ENCODE measurements around the gene RGSL1.
A peak's percentile ranks its signal among the peaks of the same experiment; 100 is the strongest.

Gene RGSL1

GRCh38 chr1:182408435-182409075, 41.4 kb upstream of the RGSL1 start:
- Histone ChIP-seq H2BK120ac (ENCODE audit: low read depth, low read length) (no peak overlapping the region), H3K27ac (ENCODE audit: low read depth, low read length) (no peak overlapping the region), H3K4ac (ENCODE audit: low read depth, low read length) (no peak overlapping the region), H3K79me1 (ENCODE audit: low read length) (no peaks in the 10 kb centered on the region), H3K9ac (ENCODE audit: low read length) (no peak overlapping the region), H3K18ac (ENCODE audit: low read length) (no peak overlapping the region), H2AK5ac (ENCODE audit: low read length) (no peak overlapping the region), H2BK15ac (replicated peaks; ENCODE audit: low read depth) (no peak overlapping the region), H3K4me3 (ENCODE audit: low read length) (no peak overlapping the region), H3K23ac (ENCODE audit: low read length) (no peak overlapping the region), H4K5ac (ENCODE audit: low read length) (no peak overlapping the region), H3K27me3 (ENCODE audit: insufficient read depth, low read length, poor library complexity) (no peaks in the 10 kb centered on the region), H4K8ac (ENCODE audit: low read depth, low read length) (no peak overlapping the region), H3K79me2 (ENCODE audit: control insufficient read depth, insufficient read depth, low read length) (no peaks in the 10 kb centered on the region), H3K56ac (ENCODE audit: low read length) (no peak overlapping the region), H3K36me3 (ENCODE audit: control insufficient read depth, insufficient read depth, low read length) (no peaks in the 10 kb centered on the region), H2BK5ac (ENCODE audit: low read length) (no peak overlapping the region), H3K4me1 (ENCODE audit: control insufficient read depth, low read depth, low read length) (no peaks in the 10 kb centered on the region), H3K4me2 (ENCODE audit: low read length) (no peak overlapping the region)
- DNase-seq: peak; percentile 38
- no CpG with 5 or more reads among the region's 3 CpGs for WGBS (ENCODE audit: extremely low coverage, insufficient coverage, low lambda C conversion rate)

DNA sequence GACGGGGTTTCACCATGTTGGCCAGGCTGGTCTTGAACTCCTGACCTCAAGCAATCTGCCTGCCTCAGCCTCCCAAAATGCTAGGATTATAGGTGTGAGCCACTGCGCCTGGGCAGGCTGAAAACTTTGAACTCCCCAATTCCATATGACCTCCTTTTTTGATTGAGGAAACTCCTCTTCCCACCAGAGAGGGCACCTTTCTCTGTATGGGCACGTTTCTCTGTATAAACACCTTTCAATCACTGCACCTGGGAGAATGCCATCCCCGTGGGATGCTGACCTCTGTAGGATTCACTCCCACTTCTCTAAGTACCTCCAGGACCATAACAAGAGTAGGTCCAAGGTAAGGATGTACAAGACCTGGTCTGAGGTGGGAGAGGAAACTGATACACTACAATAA, 39.8 kb upstream of the RGSL1 start:
- no peaks in the 10 kb centered on the region for H3K4me1 ChIP-seq (ENCODE audit: control insufficient read depth, low read depth, low read length)
- no peak overlapping the region for H3K23ac ChIP-seq (ENCODE audit: low read length)
- H3K27ac ChIP-seq (ENCODE audit: low read depth, low read length): no peak overlapping the region
- DNase-seq: no peak
- H3K56ac ChIP-seq (ENCODE audit: low read length): no peak overlapping the region
- no peak overlapping the region for H3K18ac ChIP-seq (ENCODE audit: low read length)
- H4K5ac ChIP-seq (ENCODE audit: low read length): no peak overlapping the region
- WGBS (ENCODE audit: extremely low coverage, insufficient coverage, low lambda C conversion rate): no CpG with 5 or more reads among the region's 4 CpGs
- H4K8ac ChIP-seq (ENCODE audit: low read depth, low read length): no peak overlapping the region
- H2BK15ac ChIP-seq (replicated peaks; ENCODE audit: low read depth): no peak overlapping the region
- H3K4me3 ChIP-seq (ENCODE audit: low read length): no peak overlapping the region
- H3K9ac ChIP-seq (ENCODE audit: low read length): no peak overlapping the region
- no peak overlapping the region for H3K4me2 ChIP-seq (ENCODE audit: low read length)
- H3K79me1 ChIP-seq (ENCODE audit: low read length): no peaks in the 10 kb centered on the region
- no peaks in the 10 kb centered on the region for H3K27me3 ChIP-seq (ENCODE audit: insufficient read depth, low read length, poor library complexity)
- no peak overlapping the region for H2BK5ac ChIP-seq (ENCODE audit: low read length)
- no peak overlapping the region for H3K4ac ChIP-seq (ENCODE audit: low read depth, low read length)
- H2BK120ac ChIP-seq (ENCODE audit: low read depth, low read length): no peak overlapping the region
- H3K36me3 ChIP-seq (ENCODE audit: control insufficient read depth, insufficient read depth, low read length): no peaks in the 10 kb centered on the region
- no peaks in the 10 kb centered on the region for H3K79me2 ChIP-seq (ENCODE audit: control insufficient read depth, insufficient read depth, low read length)
- H2AK5ac ChIP-seq (ENCODE audit: low read length): no peak overlapping the region

GRCh38 chr1:182410620-182411273, 39.2 kb upstream of the RGSL1 start:
- Histone ChIP-seq H3K18ac (ENCODE audit: low read length) (no peak overlapping the region), H3K4me3 (ENCODE audit: low read length) (no peak overlapping the region), H3K4me2 (ENCODE audit: low read length) (no peak overlapping the region), H3K4ac (ENCODE audit: low read depth, low read length) (no peak overlapping the region), H3K4me1 (ENCODE audit: control insufficient read depth, low read depth, low read length) (no peaks in the 10 kb centered on the region), H3K79me1 (ENCODE audit: low read length) (no peaks in the 10 kb centered on the region), H3K27ac (ENCODE audit: low read depth, low read length) (no peak overlapping the region), H2AK5ac (ENCODE audit: low read length) (no peak overlapping the region), H4K5ac (ENCODE audit: low read length) (no peak overlapping the region), H3K36me3 (ENCODE audit: control insufficient read depth, insufficient read depth, low read length) (no peaks in the 10 kb centered on the region), H2BK5ac (ENCODE audit: low read length) (no peak overlapping the region), H3K27me3 (ENCODE audit: insufficient read depth, low read length, poor library complexity) (no peaks in the 10 kb centered on the region), H4K8ac (ENCODE audit: low read depth, low read length) (no peak overlapping the region), H3K9ac (ENCODE audit: low read length) (no peak overlapping the region), H2BK15ac (replicated peaks; ENCODE audit: low read depth) (no peak overlapping the region), H3K23ac (ENCODE audit: low read length) (no peak overlapping the region), H2BK120ac (ENCODE audit: low read depth, low read length) (no peak overlapping the region), H3K56ac (ENCODE audit: low read length) (no peak overlapping the region), H3K79me2 (ENCODE audit: control insufficient read depth, insufficient read depth, low read length) (no peaks in the 10 kb centered on the region)
- no peak for DNase-seq
- no CpG with 5 or more reads among the region's 1 CpG for WGBS (ENCODE audit: extremely low coverage, insufficient coverage, low lambda C conversion rate)

DNA sequence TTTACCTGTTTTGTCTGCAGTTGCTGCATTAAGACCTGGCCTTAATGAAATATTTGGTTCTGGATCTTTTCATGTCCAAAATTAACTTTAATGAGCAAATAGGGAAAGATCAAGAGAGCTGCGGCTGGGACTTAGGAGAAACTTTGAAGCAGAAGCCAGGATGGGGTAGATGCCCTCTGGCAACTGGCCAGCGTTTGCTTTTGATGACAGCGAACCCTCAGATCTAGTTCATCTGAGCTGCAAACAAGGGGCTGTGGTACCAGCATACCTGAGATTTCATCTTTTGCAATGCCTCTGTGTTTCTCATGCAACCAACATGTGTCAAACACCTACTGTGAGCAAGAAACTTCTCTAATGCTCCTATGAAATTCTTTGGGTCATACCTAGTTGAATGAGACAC, 36.5 kb upstream of the RGSL1 start:
- no peak overlapping the region for H3K56ac ChIP-seq (ENCODE audit: low read length)
- no CpG with 5 or more reads among the region's 3 CpGs for WGBS (ENCODE audit: extremely low coverage, insufficient coverage, low lambda C conversion rate)

DNA sequence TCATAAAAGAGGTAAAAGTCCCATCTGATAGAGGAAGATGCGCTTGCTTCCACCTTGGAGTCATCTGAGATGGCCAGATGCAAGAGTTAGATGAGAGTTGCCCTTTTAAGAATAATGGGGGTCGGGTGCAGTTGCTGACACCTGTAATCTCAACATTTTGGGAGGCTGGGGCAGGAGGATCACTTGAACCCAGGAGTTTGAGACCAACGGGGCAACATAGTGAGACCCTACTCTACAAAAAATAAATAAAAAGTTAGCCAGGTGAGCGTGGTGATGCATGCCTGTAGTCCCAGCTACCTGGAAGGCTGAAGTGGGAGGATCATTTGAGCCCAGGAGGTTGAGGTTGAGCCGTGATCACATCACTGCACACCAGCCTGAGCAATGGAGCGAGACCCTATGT, 36.0 kb upstream of the RGSL1 start:
- no peak overlapping the region for H3K18ac ChIP-seq (ENCODE audit: low read length)
- no peak overlapping the region for H4K5ac ChIP-seq (ENCODE audit: low read length)
- H3K9ac ChIP-seq (ENCODE audit: low read length): no peak overlapping the region
- H3K4ac ChIP-seq (ENCODE audit: low read depth, low read length): no peak overlapping the region
- no peak overlapping the region for H3K4me3 ChIP-seq (ENCODE audit: low read length)
- no peaks in the 10 kb centered on the region for H3K79me1 ChIP-seq (ENCODE audit: low read length)
- H3K27me3 ChIP-seq (ENCODE audit: insufficient read depth, low read length, poor library complexity): no peaks in the 10 kb centered on the region
- no peak for DNase-seq
- no peaks in the 10 kb centered on the region for H3K4me1 ChIP-seq (ENCODE audit: control insufficient read depth, low read depth, low read length)
- H3K56ac ChIP-seq (ENCODE audit: low read length): no peak overlapping the region
- H2BK120ac ChIP-seq (ENCODE audit: low read depth, low read length): no peak overlapping the region
- no peaks in the 10 kb centered on the region for H3K79me2 ChIP-seq (ENCODE audit: control insufficient read depth, insufficient read depth, low read length)
- H2BK5ac ChIP-seq (ENCODE audit: low read length): no peak overlapping the region
- no CpG with 5 or more reads among the region's 6 CpGs for WGBS (ENCODE audit: extremely low coverage, insufficient coverage, low lambda C conversion rate)
- H3K4me2 ChIP-seq (ENCODE audit: low read length): no peak overlapping the region
- H4K8ac ChIP-seq (ENCODE audit: low read depth, low read length): no peak overlapping the region
- H2AK5ac ChIP-seq (ENCODE audit: low read length): no peak overlapping the region
- H3K27ac ChIP-seq (ENCODE audit: low read depth, low read length): no peak overlapping the region
- no peak overlapping the region for H3K23ac ChIP-seq (ENCODE audit: low read length)
- H3K36me3 ChIP-seq (ENCODE audit: control insufficient read depth, insufficient read depth, low read length): no peaks in the 10 kb centered on the region
- no peak overlapping the region for H2BK15ac ChIP-seq (replicated peaks; ENCODE audit: low read depth)

More for the DNA sequence above, 36.5 kb upstream of the RGSL1 start:
- Histone ChIP-seq H3K36me3 (ENCODE audit: control insufficient read depth, insufficient read depth, low read length) (no peaks in the 10 kb centered on the region), H3K27ac (ENCODE audit: low read depth, low read length) (no peak overlapping the region), H2BK15ac (replicated peaks; ENCODE audit: low read depth) (no peak overlapping the region), H3K4me1 (ENCODE audit: control insufficient read depth, low read depth, low read length) (no peaks in the 10 kb centered on the region), H2BK120ac (ENCODE audit: low read depth, low read length) (no peak overlapping the region), H4K5ac (ENCODE audit: low read length) (no peak overlapping the region), H3K27me3 (ENCODE audit: insufficient read depth, low read length, poor library complexity) (no peaks in the 10 kb centered on the region), H3K4me3 (ENCODE audit: low read length) (no peak overlapping the region), H3K79me2 (ENCODE audit: control insufficient read depth, insufficient read depth, low read length) (no peaks in the 10 kb centered on the region), H3K23ac (ENCODE audit: low read length) (no peak overlapping the region), H2AK5ac (ENCODE audit: low read length) (no peak overlapping the region), H3K9ac (ENCODE audit: low read length) (no peak overlapping the region), H3K4me2 (ENCODE audit: low read length) (no peak overlapping the region), H2BK5ac (ENCODE audit: low read length) (no peak overlapping the region), H3K79me1 (ENCODE audit: low read length) (no peaks in the 10 kb centered on the region), H3K4ac (ENCODE audit: low read depth, low read length) (no peak overlapping the region), H4K8ac (ENCODE audit: low read depth, low read length) (no peak overlapping the region), H3K18ac (ENCODE audit: low read length) (no peak overlapping the region)
- DNase-seq: no peak

DNA sequence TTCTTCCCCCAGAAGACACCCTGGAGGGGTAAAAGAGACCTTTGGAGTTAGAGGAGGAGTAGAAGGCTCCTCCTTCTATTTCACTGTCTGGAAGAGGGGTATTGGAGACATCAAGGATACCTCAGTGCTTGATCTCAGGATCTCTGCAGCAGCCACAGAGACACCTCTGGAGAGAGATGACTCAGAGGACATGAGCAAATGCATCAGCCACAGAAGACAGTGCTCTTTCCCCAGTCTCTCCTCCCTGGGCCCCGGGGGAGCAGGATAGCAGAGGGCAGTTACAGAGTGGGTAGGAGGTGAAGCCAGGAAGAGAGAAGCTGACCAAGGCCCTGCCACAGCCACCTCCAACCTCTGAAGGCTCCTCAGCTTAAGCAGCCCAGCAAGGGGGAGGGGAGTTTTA, 34.2 kb upstream of the RGSL1 start:
- Histone ChIP-seq H2BK120ac (ENCODE audit: low read depth, low read length) (no peak overlapping the region), H3K79me1 (ENCODE audit: low read length) (no peaks in the 10 kb centered on the region), H2AK5ac (ENCODE audit: low read length) (no peak overlapping the region), H2BK15ac (replicated peaks; ENCODE audit: low read depth) (no peak overlapping the region), H3K18ac (ENCODE audit: low read length) (no peak overlapping the region), H4K5ac (ENCODE audit: low read length) (no peak overlapping the region), H4K8ac (ENCODE audit: low read depth, low read length) (no peak overlapping the region), H3K4me3 (ENCODE audit: low read length) (no peak overlapping the region), H2BK5ac (ENCODE audit: low read length) (no peak overlapping the region), H3K27ac (ENCODE audit: low read depth, low read length) (no peak overlapping the region), H3K36me3 (ENCODE audit: control insufficient read depth, insufficient read depth, low read length) (no peaks in the 10 kb centered on the region), H3K56ac (ENCODE audit: low read length) (no peak overlapping the region), H3K79me2 (ENCODE audit: control insufficient read depth, insufficient read depth, low read length) (no peaks in the 10 kb centered on the region), H3K23ac (ENCODE audit: low read length) (no peak overlapping the region), H3K9ac (ENCODE audit: low read length) (no peak overlapping the region), H3K4me2 (ENCODE audit: low read length) (no peak overlapping the region), H3K27me3 (ENCODE audit: insufficient read depth, low read length, poor library complexity) (no peaks in the 10 kb centered on the region), H3K4ac (ENCODE audit: low read depth, low read length) (no peak overlapping the region), H3K4me1 (ENCODE audit: control insufficient read depth, low read depth, low read length) (no peaks in the 10 kb centered on the region)
- no peak for DNase-seq
- WGBS (ENCODE audit: extremely low coverage, insufficient coverage, low lambda C conversion rate): no CpG with 5 or more reads among the region's 1 CpG
